SJCRH30 (cell line): ENCODE measurements around the gene FAM83G. TPM values are rescaled to one million over a fixed set of nuclear protein-coding genes. Genes with fewer than 3 reads are reported as not detected.

Source experiments
- DNase-seq, 2 experiments: peaks; one replicate each; pipeline ENCODE4 v3.0.0-alpha.2; 2015 to 2020
- H3K27ac ChIP-seq: fragments of 250-450 bp; sonication (Bioruptor Pico); 2 replicates; pipeline ENCODE4 v1.5.1; 2020; ENCODE audit warnings: mild to moderate bottlenecking, moderate library complexity
- H3K27me3 ChIP-seq: fragments of 250-450 bp; sonication (Bioruptor Pico); 2 replicates; pipeline ENCODE4 v1.5.1; 2020; ENCODE audit warnings: mild to moderate bottlenecking, moderate library complexity
- H3K36me3 ChIP-seq: fragments of 250-450 bp; sonication (Bioruptor Pico); 2 replicates; pipeline ENCODE4 v1.5.1; 2020; ENCODE audit warnings: mild to moderate bottlenecking, moderate library complexity
- H3K4me1 ChIP-seq: fragments of 250-450 bp; sonication (Bioruptor Pico); 2 replicates; pipeline ENCODE4 v1.5.1; 2020; ENCODE audit warnings: mild to moderate bottlenecking, moderate library complexity
- H3K4me3 ChIP-seq: fragments of 250-450 bp; sonication (Bioruptor Pico); 2 replicates; pipeline ENCODE4 v1.5.1; 2020; ENCODE audit warnings: mild to moderate bottlenecking, moderate library complexity
- H3K9me3 ChIP-seq: fragments of 250-450 bp; sonication (Bioruptor Pico); replicated peaks from 2 replicates; pipeline ENCODE4 v1.5.1; 2020; ENCODE audit warnings: mild to moderate bottlenecking, moderate library complexity
- total RNA-seq: library from RNA; depleted of rRNA; stranded (reverse); fragments of >200 nt; shearing (Covaris generic); gene quantifications from 2 replicates; pipeline ENCODE4 v1.2.3, GENCODE V29; 2014

The FAM83G gene
- total RNA-seq, 1 experiment from 2014 or later, result 2.1 TPM

GRCh38 chr17:18991531-18992315 is 12.8 kb downstream of the FAM83G start:
- no peak for DNase-seq
- Histone ChIP-seq H3K9me3 (peaks cover 8% of the 10 kb centered on the region), H3K36me3 (no peaks in the 10 kb centered on the region), H3K4me3 (no peak overlapping the region), H3K27ac (no peak overlapping the region), H3K27me3 (no peaks in the 10 kb centered on the region), H3K4me1 (no peaks in the 10 kb centered on the region)

GRCh38 chr17:18990331-18990730 is 14.2 kb downstream of the FAM83G start:
- no peak for DNase-seq
- no peaks in the 10 kb centered on the region for H3K27me3 ChIP-seq
- peaks cover 7% of the 10 kb centered on the region for H3K9me3 ChIP-seq
- H3K36me3 ChIP-seq, result no peaks in the 10 kb centered on the region
- no peak overlapping the region for H3K27ac ChIP-seq
- H3K4me1 ChIP-seq, result no peaks in the 10 kb centered on the region
- H3K4me3 ChIP-seq, result no peak overlapping the region

- H3K27me3 ChIP-seq, result no peaks in the 10 kb centered on the region
- no peaks in the 10 kb centered on the region for H3K9me3 ChIP-seq
- no peak overlapping the region for H3K4me3 ChIP-seq
- H3K36me3 ChIP-seq, result no peaks in the 10 kb centered on the region
- H3K4me1 ChIP-seq, result no peaks in the 10 kb centered on the region
- no peak for DNase-seq
- no peak overlapping the region for H3K27ac ChIP-seq
Observed at GRCh38 chr17:18988546-18989173, 15.9 kb downstream of the FAM83G start.

DNA sequence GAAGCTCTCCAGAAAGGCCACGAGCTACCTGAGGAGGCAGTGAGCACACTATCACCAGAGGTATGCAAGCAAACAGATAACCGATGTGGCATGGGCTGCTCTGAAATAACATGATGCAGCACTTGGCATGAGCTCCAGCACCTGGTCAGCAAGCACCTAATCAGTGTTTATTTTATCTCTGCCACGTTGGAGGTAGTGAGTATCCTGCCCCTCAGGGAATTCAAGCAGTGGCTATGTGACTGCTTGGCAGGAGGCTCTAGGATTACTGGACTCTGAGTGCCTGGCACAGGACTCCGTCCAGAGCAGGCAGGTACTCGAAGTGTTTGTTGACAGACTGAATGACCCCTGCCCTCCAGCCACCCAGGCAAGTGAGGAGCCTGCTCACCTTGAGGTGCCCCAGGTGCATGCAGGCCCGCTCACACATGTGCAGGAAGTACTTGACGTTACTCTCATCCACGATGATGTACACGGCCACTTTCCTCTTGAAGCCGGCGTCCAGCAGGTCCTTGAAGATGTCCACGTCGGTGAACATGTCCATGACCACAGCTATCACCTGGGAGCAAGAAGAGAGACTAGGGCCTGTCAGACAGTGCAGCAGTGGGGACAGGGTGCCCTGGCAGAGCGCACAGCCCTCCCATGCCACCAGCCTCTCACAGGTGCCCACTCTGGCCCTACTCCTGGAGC is 16.6 kb downstream of the FAM83G start:
- Histone ChIP-seq H3K9me3 (no peaks in the 10 kb centered on the region), H3K27ac (no peak overlapping the region), H3K4me1 (no peaks in the 10 kb centered on the region), H3K4me3 (no peak overlapping the region), H3K36me3 (no peaks in the 10 kb centered on the region), H3K27me3 (no peaks in the 10 kb centered on the region)
- no peak for DNase-seq

- H3K36me3 ChIP-seq, result no peaks in the 10 kb centered on the region
- no peaks in the 10 kb centered on the region for H3K9me3 ChIP-seq
- H3K27ac ChIP-seq, result no peak overlapping the region
- no peak for DNase-seq
- H3K4me1 ChIP-seq, result peaks cover 4% of the 10 kb centered on the region
- H3K27me3 ChIP-seq, result no peaks in the 10 kb centered on the region
- no peak overlapping the region for H3K4me3 ChIP-seq
Observed at GRCh38 chr17:18987230-18987610, 17.3 kb downstream of the FAM83G start.

- H3K4me3 ChIP-seq, result no peak overlapping the region
- no peak overlapping the region for H3K27ac ChIP-seq
- no peaks in the 10 kb centered on the region for H3K9me3 ChIP-seq
- H3K4me1 ChIP-seq, result peaks cover 10% of the 10 kb centered on the region
- H3K36me3 ChIP-seq, result no peaks in the 10 kb centered on the region
- DNase-seq, result no peak
- no peaks in the 10 kb centered on the region for H3K27me3 ChIP-seq
Observed at GRCh38 chr17:18986541-18987229, 17.9 kb downstream of the FAM83G start.

- Histone ChIP-seq H3K36me3 (no peaks in the 10 kb centered on the region), H3K27me3 (no peaks in the 10 kb centered on the region), H3K27ac (no peak overlapping the region), H3K4me3 (no peak overlapping the region), H3K9me3 (no peaks in the 10 kb centered on the region), H3K4me1 (peaks cover 14% of the 10 kb centered on the region)
- DNase-seq, result no peak
Observed at GRCh38 chr17:18985475-18985874, 19.1 kb downstream of the FAM83G start.

DNA sequence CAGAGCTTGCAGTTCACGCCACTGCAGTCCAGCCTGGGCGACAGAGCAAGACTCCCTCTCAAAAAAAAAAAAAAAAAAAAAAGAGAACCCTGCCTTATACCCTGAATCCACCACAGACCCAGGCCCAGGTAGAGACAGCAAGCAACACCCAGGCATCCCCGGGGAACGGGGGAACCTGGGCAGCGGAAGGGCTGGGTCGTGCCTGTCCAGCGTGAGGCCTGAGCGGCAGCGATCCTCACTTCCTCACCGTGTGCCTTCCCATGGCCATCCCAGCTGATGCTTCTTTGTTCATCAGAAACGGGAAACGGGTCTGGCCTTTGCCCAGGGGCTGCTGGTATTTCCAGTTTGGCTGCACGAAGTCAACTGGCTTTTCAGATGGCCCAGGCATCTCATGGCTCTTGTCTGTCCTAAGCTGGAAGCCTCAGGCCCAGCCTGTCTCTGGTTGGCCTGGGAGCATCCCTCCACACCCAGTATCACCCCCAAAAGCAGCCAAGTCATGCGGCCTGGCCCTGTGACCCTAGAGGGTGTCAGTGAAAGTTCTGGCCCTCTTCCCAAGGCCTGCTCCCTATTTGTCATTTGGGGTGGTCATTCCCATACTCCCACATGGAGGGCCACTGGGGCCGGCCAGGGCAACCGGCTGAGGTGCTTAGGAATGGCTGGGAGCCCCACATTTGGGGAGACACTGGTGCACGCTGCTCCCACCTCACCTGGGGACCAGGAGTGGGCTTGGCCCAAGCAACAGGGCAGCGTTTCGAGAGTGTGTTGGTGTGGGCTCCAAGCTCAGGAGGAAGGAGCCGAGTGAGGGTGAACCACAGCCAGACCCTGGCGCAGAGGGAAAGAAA is 20.1 kb downstream of the FAM83G start:
- Histone ChIP-seq H3K9me3 (no peaks in the 10 kb centered on the region), H3K27ac (no peak overlapping the region), H3K36me3 (no peaks in the 10 kb centered on the region), H3K27me3 (no peaks in the 10 kb centered on the region), H3K4me1 (peaks cover 14% of the 10 kb centered on the region), H3K4me3 (no peak overlapping the region)
- DNase-seq, result no peak

GRCh38 chr17:18981642-18982424 is 22.7 kb downstream of the FAM83G start:
- peak overlapping the region; percentile 22 for H3K4me3 ChIP-seq
- H3K27ac ChIP-seq, result peak overlapping the region; percentile 2; the same call in 1 of the 2 replicates
- H3K36me3 ChIP-seq, result no peaks in the 10 kb centered on the region
- no peaks in the 10 kb centered on the region for H3K9me3 ChIP-seq
- peak; percentile 68 to 73 for DNase-seq
- no peaks in the 10 kb centered on the region for H3K27me3 ChIP-seq
- peaks cover 14% of the 10 kb centered on the region for H3K4me1 ChIP-seq

DNA sequence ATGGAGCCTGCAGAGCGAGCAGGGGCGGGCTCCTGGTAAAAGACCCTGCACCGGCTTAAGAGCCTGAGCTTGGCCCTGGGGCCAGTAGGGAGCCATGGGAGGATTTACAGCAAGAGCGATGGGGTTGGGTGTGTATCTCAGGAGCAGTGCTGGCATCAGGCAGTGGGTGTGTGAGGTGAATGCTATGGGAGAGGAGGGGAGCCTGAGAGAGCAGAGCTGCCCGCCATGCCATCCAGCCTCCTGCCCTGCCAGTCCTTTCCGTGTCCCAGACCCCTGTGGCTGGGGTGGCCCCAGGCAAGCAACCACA is 23.3 kb downstream of the FAM83G start:
- DNase-seq, result no peak
- Histone ChIP-seq H3K36me3 (no peaks in the 10 kb centered on the region), H3K4me3 (no peak overlapping the region), H3K4me1 (peaks cover 14% of the 10 kb centered on the region), H3K27me3 (no peaks in the 10 kb centered on the region), H3K9me3 (no peaks in the 10 kb centered on the region), H3K27ac (no peak overlapping the region)

GRCh38 chr17:18980682-18981334 is 23.8 kb downstream of the FAM83G start:
- DNase-seq, result no peak
- Histone ChIP-seq H3K4me1 (peaks cover 14% of the 10 kb centered on the region), H3K27ac (no peak overlapping the region), H3K4me3 (no peak overlapping the region), H3K9me3 (no peaks in the 10 kb centered on the region), H3K27me3 (no peaks in the 10 kb centered on the region), H3K36me3 (no peaks in the 10 kb centered on the region)

GRCh38 chr17:18978655-18979054 is 25.9 kb downstream of the FAM83G start:
- Histone ChIP-seq H3K4me1 (peaks cover 14% of the 10 kb centered on the region), H3K27ac (no peak overlapping the region), H3K27me3 (no peaks in the 10 kb centered on the region), H3K4me3 (no peak overlapping the region), H3K9me3 (no peaks in the 10 kb centered on the region), H3K36me3 (no peaks in the 10 kb centered on the region)
- no peak for DNase-seq

DNA sequence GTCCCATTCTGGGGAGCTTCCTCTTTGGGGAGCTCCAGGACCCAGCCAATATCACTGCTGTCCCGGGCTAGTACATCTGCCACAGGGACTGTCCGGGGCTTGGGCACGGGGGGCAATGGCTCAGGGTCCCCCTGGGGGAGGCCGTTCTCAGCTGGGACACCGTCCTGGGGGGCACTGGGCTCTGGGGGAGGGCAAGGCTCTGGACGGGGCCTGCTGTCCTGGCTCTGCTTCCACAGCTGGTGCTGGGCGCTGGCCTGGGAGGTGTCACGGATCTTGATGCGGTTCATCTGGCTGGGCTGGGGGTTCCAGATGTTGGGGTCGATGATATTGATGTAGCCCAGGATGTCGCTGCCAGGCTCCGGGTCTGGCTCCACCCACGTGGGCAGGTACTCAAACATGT is 26.5 kb downstream of the FAM83G start:
- no peaks in the 10 kb centered on the region for H3K36me3 ChIP-seq
- no peak for DNase-seq
- H3K27ac ChIP-seq, result no peak overlapping the region
- H3K4me1 ChIP-seq, result peaks cover 14% of the 10 kb centered on the region
- no peaks in the 10 kb centered on the region for H3K9me3 ChIP-seq
- no peaks in the 10 kb centered on the region for H3K27me3 ChIP-seq
- no peak overlapping the region for H3K4me3 ChIP-seq
